Measurements from ENCODE around the gene FAM163B.

Gene FAM163B

GRCh38 chr9:133638076-133638475 is 28.9 kb upstream of the FAM163B start:
- DNase-seq (ENCODE audit: extremely low read depth, low read depth), result no peak
- no peak for TF ChIP-seq CTCF (IDR thresholded peaks at IDR 0.05; ENCODE audit: low read depth, low read length)

- TF ChIP-seq CTCF (IDR thresholded peaks at IDR 0.05; ENCODE audit: low read depth, low read length), result no peak
- DNase-seq (ENCODE audit: extremely low read depth, low read depth), result no peak
Observed at GRCh38 chr9:133637451-133638055, 28.4 kb upstream of the FAM163B start.

- TF ChIP-seq CTCF (IDR thresholded peaks at IDR 0.05; ENCODE audit: low read depth, low read length), result no peak
- no peak for DNase-seq (ENCODE audit: extremely low read depth, low read depth)
Observed at GRCh38 chr9:133636902-133637301, 27.7 kb upstream of the FAM163B start.

GRCh38 chr9:133635533-133636531 is 26.6 kb upstream of the FAM163B start, which contains the start of gene DBH:
Gene DBH (plus strand): TSS chr9:133636363. CDS start chr9:133636372, 9 bp downstream.
- no peak for DNase-seq (ENCODE audit: extremely low read depth, low read depth)
- TF ChIP-seq CTCF (IDR thresholded peaks at IDR 0.05; ENCODE audit: low read depth, low read length), result no peak

- DNase-seq (ENCODE audit: extremely low read depth, low read depth), result no peak
- TF ChIP-seq CTCF (IDR thresholded peaks at IDR 0.05; ENCODE audit: low read depth, low read length), result no peak
Observed at GRCh38 chr9:133635098-133635497, 25.9 kb upstream of the FAM163B start.

GRCh38 chr9:133634081-133634691 is 25.0 kb upstream of the FAM163B start:
- no peak for TF ChIP-seq CTCF (IDR thresholded peaks at IDR 0.05; ENCODE audit: low read depth, low read length)
- DNase-seq (ENCODE audit: extremely low read depth, low read depth), result no peak
